Embryonic facial prominence (tissue), 1 donor: Measurements from ENCODE around the gene C5orf63.
"Not testable (repeated sequence)": the region's sequence is repeated elsewhere in the genome, so short reads cannot be mapped to it uniquely, and the experiment has no call there.

Source experiments
- DNase-seq: peaks from one replicate; pipeline ENCODE4 v3.0.0-alpha.2; 2016; ENCODE audit errors: extremely low spot score

The C5orf63 gene

DNA sequence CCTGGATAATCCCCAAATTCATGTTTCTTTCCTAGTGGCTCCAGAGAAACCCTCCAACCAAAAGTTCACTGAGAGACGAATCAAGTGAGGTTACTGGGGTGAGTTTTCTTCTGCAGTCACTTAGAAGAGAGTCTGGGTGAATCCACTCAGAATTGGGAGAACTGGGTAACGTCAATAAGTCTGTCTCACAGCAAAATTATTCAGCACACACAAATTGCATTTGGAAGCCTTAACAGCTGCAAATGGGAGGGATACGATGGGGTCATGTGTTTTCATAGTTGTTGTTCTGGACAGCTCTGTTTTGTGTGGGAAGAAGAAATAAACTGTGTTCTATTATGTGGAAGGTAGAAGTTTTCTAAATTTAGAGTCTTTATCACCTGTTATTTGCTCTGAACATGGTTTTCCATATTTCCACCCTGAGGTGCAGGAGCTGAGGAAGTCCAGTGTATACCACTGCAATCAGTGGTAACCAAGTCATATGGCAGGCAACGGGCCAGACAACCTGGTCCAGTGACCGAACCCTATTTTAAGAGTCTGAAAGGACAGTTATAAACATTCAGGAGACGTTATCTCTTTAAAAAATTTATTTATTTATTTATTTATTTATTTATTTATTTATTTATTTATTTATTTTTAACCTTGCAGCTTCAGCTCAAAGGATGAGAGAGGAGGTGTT lies 64.9 kb downstream of the C5orf63 start:
- DNase-seq = no peak

DNA sequence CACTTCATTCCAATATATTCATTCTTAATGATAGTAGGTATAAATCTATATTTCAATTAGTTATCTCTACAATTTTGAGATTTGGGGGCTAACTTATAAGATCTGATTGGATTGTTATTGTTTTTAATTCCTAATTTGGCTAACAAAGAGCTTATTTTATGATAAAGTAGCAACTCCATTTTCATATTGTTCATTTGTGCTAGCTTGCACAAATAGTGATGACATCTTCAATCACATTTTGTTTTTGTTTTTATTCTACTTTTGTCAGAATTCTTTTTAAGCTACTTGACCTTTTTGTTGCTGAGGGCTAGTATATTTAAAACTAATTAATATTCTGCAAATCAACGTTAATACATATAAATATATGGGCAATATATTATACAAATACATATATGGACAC lies 65.8 kb downstream of the C5orf63 start:
- no peak for DNase-seq

DNA sequence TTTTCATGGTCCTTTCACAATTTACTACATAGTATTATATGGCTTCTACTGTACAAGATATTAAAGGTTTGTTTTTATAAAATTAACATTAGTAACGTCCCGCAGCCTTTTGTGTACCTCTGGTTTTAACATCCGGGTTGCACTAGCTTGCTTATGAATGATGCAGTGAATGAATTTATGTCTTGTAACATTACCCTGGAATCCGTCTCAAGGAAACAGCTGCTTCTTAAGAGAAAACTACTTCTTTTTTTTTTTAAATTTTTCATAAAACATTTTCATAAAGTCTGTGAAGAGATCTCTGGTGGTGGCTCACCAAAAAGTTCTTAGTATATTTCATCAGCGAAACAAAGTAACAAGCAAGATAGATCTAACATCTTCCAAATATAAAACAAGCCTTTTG lies 66.6 kb downstream of the C5orf63 start:
- DNase-seq = no peak

DNA sequence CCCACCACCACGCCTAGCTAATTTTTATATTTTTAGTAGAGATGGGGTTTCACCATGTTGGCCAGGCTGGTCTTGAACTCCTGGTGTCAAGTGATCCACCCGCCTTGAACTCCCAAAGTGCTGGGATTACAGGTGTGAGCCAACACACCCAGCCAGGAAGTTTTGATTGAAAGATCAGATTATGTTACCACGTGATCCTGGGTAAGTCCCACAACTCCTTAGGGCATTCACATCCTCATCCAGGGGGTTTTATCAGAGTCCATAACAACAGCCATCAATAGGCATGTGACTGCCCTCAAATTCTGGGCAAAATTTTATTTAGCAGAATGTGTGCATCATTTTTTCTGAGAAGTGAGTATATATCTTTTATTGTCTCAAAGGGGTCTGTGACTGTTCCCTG lies 68.0 kb downstream of the C5orf63 start:
- DNase-seq = not testable (repeated sequence)

DNA sequence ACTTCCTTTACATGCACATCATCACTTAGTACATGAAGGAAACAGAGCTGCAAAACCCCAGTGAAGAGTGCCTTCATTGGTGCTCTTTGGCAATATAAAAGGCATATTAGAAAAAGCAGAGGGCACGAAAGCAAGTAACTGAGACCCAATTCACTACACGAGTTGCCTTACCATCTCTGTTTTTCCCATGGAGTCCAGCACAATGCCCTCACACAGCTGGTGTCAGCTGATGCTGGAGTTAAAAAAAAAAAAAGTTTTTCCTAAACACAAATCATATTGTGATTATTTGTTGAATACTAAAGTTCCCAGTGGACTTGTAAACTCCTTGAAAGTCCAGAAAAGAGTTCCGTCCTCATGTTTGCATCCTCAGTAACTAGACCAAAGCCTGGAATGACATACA lies 68.6 kb downstream of the C5orf63 start:
- DNase-seq = no peak

DNA sequence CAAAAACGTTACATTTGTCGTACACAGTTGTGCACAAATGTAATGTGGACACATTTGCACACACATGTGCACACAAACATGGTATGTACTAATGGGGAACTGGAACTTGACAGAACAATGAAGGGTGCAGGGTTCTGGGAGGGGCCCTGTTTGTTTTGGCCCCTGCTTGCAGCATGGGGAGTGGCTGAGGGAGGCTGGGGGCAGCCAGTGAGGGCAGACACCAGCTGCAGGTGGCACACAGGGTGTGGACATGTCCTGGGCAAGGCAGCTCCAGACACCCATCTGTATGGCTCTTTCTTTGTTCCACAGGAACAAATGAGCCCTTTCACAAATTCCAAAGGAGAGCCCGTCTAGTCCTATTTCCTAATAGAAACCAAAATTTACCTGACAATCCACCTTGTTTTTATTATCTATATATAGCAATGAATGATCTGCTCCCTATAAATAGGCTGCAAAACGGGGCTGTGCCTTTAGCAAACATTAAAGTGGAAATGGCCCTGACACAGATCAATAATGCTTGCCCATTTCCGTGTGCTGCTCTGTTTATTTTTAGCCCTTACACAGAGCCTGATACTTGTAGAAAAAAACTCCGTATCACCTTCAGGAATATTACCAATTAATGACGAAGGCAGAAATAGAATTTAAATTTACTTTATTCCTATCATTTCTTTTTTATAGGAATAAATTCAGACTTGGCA lies 69.4 kb downstream of the C5orf63 start:
- DNase-seq = no peak

DNA sequence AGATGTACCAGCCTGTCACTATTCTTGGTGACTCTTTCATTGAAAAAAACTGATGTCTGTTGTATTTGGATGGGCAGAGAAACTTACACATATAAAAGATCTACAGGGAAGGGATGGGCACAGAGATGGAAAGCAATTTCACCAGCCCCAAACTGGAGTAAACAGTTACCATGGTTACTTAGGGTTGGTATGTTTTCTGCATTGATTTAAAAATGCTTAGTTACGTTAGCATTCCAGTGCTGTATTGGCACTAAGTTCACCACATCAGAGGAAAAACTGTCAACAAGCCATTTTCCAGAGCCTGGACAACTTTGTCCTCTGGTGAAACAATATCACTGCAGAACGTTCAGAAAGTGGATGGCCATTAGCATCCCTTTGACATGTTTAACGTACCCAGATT lies 70.9 kb downstream of the C5orf63 start:
- DNase-seq = no peak

DNA sequence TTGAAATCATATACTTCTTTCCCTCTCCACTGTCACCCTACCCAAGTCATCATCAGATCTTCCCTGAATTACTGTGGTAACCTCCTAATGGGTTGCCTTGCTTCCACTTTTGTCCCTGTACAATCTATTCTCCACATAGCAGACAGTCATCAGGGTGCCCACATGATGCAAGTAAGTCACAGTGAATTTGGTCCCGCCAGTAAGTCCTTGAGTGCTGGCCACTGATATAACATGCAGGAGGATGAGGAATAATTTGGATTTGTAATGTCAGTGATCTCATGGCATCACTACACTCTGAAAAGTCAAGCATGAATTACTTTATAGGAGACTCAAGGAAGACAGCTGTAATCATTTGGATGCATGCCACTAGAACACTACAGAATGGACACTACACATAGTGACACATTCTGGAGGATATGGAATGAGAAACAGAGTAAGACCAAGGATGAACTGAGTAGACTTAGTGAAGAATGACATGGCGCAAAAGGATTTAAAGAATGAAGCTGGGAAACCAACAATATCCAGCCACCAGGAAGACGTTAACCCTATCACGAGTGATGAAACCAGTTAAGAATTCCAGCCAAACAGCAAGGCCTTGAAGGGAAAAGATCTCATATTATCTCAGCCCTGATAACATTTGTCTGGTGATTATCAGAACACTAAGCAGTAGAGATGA lies 71.5 kb downstream of the C5orf63 start:
- DNase-seq = no peak
